T47D (cell line): Measurements from ENCODE around the gene WDR27.

ENCODE experiments used
- DNase-seq, 2 experiments: peaks; one replicate each; pipeline versions ENCODE4 v3.0.0 to v3.0.0-alpha.2; 2011 to 2012; ENCODE audit warnings: low read depth in 1 of 2, low spot score in 1 of 2
- JUND ChIP-seq: IDR thresholded peaks from 2 replicates; pipeline ENCODE4 v1.6.1; 2012; ENCODE audit warnings: low read depth
- in situ Hi-C: cut with HindIII; loops from 2 replicates; pipeline ENCODE4 v1.10.0; 2016; ENCODE audit warnings: low sequenced_read_pairs, low pct_unique_long_range_greater_than_20kb

WDR27 gene

GRCh38 chr6:169589699-169590257 is 112.1 kb downstream of the WDR27 start:
- DNase-seq = no peak
- no peak for TF ChIP-seq JUND
- in situ Hi-C loops = no loop called here

- in situ Hi-C loops = no loop called here
- TF ChIP-seq JUND = no peak
- DNase-seq = no peak
These were observed 112.5 kb downstream of the WDR27 start for GRCh38 chr6:169589293-169589692.

GRCh38 chr6:169587975-169588374 is 113.9 kb downstream of the WDR27 start:
- in situ Hi-C loops = no loop called here

GRCh38 chr6:169583886-169584541 is 117.8 kb downstream of the WDR27 start:
- TF ChIP-seq JUND = no peak
- no peak for DNase-seq
- in situ Hi-C loops = no loop called here

More at GRCh38 chr6:169587975-169588374, 113.9 kb downstream of the WDR27 start:
- TF ChIP-seq JUND = no peak
- no peak for DNase-seq

DNA sequence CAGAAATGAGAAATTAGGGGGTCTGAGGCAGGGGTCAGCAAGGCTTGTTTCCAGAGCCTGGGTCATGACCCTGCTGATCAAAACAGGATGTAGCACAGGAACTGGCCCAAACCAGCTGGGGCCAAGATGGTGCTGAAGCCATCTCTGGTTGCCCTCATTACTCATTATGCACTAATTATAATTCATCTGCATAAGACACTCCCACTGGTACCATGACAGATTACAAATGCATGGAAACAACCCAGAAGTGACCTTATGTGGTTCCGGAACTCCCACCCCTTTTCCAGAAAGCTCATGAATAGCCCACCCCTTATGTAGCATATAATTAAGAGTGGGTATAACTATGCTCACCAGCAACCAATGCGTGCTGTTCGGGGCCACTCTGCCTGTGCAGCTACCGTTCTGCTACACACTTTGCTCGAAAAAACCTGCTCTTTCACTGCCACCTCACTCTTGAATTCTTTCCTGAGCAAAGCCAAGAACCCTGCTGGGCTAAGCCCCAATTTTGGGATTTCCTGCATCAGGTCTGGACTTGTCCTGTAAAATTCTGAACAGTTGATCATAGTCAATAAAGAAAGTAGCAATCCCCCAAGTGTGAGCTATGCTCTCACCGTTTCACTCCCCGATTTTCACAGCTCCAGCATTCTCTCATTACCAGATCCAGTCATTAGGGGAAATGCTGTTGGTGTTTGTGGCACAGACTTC is 122.3 kb downstream of the WDR27 start:
- TF ChIP-seq JUND = no peak
- DNase-seq = no peak
- in situ Hi-C loops = no loop called here

DNA sequence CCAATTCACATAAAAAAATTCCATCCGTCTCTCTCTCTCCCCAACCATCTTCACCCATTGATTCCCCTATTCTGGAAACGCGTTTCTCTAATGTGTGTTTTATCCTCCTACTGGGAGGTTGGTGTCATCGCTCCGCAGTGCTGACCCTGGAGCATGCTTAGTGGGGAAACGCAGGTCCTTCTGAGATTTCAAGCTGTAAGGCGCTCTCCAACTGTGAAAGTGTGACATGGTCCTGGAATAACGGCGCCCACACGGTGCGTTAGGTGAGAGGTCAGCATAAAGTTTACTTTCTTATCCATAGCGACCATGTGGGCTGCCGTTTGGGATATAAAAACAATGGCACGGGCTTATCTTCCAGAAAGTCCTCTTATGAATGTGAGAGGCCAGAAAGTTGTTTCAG is 123.9 kb downstream of the WDR27 start:
- in situ Hi-C loops = no loop called here
- no peak for DNase-seq
- TF ChIP-seq JUND = no peak

GRCh38 chr6:169577236-169577635 is 124.6 kb downstream of the WDR27 start:
- DNase-seq = no peak
- no peak for TF ChIP-seq JUND
- in situ Hi-C loops = no loop called here

GRCh38 chr6:169575821-169576220 is 126.0 kb downstream of the WDR27 start:
- no peak for TF ChIP-seq JUND
- in situ Hi-C loops = no loop called here
- DNase-seq = no peak

DNA sequence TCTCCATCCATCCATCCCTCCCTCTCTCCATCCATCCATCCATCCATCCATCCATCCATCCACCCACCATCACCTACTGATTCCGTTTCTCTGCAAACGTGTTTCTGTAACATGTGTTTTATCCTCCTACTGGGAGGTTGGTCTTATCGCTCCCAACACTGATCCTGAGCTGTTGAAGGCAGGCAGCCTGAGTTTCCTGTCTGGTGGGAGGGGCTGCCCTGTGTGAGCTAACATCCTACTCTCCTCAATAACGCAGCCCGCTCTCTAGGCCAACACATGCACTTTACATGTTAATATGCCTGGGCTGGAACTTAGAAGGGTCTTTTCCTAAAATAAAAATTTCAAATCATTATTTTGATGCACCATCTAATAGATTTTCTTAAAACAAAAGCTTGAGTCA is 126.5 kb downstream of the WDR27 start:
- TF ChIP-seq JUND = no peak
- in situ Hi-C loops = no loop called here
- no peak for DNase-seq

DNA sequence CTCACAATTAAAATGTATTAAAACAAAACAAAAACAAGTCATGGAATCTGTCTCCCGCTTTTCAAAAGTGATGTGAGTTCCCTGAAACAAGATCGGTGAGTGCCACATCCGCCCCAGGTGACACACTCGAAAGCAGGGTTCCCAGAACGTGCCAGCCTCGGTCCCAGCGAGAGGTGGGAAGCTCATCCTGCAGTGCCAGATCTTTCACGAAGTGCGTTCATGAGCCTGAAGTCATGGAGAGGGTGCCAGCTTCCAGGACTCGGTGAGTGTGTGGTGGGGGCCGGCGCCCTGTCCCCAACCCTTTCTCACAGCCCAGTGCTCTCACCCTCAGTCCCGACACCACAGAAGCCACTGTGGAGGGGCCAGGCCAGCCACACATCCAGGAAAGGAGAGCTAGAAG is 127.4 kb downstream of the WDR27 start:
- in situ Hi-C loops = no loop called here
- no peak for DNase-seq
- TF ChIP-seq JUND = no peak

- TF ChIP-seq JUND = no peak
- DNase-seq = no peak
- in situ Hi-C loops = no loop called here
These were observed 127.9 kb downstream of the WDR27 start for GRCh38 chr6:169573883-169574282.

DNA sequence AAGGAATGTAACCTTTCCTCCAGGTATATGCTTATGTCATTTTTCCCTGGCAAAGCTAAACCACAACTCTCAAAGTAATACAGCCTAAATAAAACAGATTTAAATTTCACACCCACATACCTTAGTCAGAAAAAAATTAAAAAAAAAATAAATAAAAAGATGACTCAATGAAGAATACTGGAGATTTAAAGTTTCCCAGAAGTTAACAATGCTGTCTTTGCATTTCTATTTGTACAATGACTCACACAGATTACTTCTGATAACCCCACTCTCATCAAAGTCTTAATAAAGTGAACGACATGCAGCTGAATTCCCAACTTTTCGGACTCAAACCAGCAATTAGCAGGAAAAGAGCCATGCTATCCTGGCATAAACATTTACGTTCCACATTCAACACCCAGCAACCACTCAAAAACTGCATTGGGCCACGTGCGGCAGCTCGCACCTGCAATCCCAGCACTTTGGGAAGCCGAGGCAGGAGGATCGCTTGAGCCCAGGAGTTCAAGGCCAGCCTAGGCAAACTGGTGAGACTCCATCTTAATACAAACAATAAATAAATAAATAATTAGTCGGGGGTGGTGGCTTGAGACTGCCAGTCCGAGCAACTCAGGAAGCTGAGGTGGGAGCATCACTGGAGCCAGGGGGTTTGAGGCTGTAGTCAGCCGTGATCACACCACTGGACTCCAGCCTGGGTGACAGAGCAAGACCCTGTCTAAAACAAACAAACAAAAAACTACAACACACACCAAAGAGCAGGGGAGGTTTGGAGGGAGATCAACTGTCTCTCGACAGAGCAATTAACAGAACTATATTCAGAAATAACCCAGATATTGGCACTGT is 130.5 kb downstream of the WDR27 start:
- in situ Hi-C loops = no loop called here
- TF ChIP-seq JUND = no peak
- no peak for DNase-seq
